Right lobe of liver (tissue), 6 donors: ENCODE measurements around the gene STEAP1B. TPM values are rescaled to one million over a fixed set of nuclear protein-coding genes. Genes with fewer than 3 reads are reported as not detected.

Experiments used
- ATAC-seq, 4 donors: fragments of 200-7000 bp; cut with Tn5 transposase; one replicate each; pipeline ENCODE4 v1.9.1; 2020; ENCODE audit warnings: mild to moderate bottlenecking in 4 of 4, moderate library complexity in 4 of 4
- DNase-seq, 3 donors: peaks; one replicate each; pipeline ENCODE4 v3.0.0-alpha.2; 2020
- H3K27ac ChIP-seq, 3 donors: fragments of 200-600 bp; one replicate each; pipeline ENCODE4 v1.8.0; 2022
- H3K27me3 ChIP-seq, 2 donors: fragments of 200-600 bp; one replicate each; pipeline ENCODE4 v1.8.0; 2022
- H3K36me3 ChIP-seq, 4 donors: fragments of 200-600 bp; sonication (generic) in 1 of 4; one replicate each; pipeline versions ENCODE4 v1.5.1 to v1.8.0; 2017 to 2022; ENCODE audit warnings: control low read depth in 1 of 4
- H3K4me1 ChIP-seq, 4 donors: fragments of 200-600 bp; sonication (generic) in 1 of 4; one replicate each; pipeline versions ENCODE4 v1.5.1 to v1.8.0; 2017 to 2022; ENCODE audit warnings: control low read depth in 1 of 4
- H3K4me3 ChIP-seq, 3 donors: fragments of 200-600 bp; one replicate each; pipeline ENCODE4 v1.8.0; 2022
- H3K9me3 ChIP-seq, 4 donors: fragments of 200-600 bp; sonication (generic) in 1 of 4; one replicate each; pipeline versions ENCODE4 v1.5.1 to v1.8.0; 2017 to 2022; ENCODE audit warnings: control low read depth in 1 of 4
- CTCF ChIP-seq, 4 donors: fragments of 200-600 bp in 3 of 4; fragments of 450-650 bp in 1 of 4; IDR thresholded peaks; one replicate each; pipeline versions ENCODE4 v1.5.1 to v1.8.0; 2016 to 2022; ENCODE audit warnings: antibody characterized with exemption in 4 of 4, mild to moderate bottlenecking in 2 of 4
- POLR2A ChIP-seq: fragments of 450-650 bp; IDR thresholded peaks from one replicate; pipeline ENCODE4 v1.6.1; 2017; ENCODE audit warnings: antibody characterized with exemption, mild to moderate bottlenecking
- WGBS: methylation state at CpG from one replicate; pipeline ENCODE4 v1.1.6; 2018; ENCODE audit warnings: low coverage, low lambda C conversion rate; ENCODE audit not compliant: insufficient coverage; ENCODE audit errors: missing lambda C conversion rate; 5-methylcytosine and 5-hydroxymethylcytosine counted together
- intact Hi-C, 2 donors: fragments of 100-400 bp; cut with DNase I; formaldehyde crosslinking; loops; one replicate each; pipeline versions ENCODE4 v1.11.2 to v1.14.1; 2022
- total RNA-seq, 6 experiments: library from RNA; depleted of rRNA in 2 of 6; stranded (reverse); fragments of >200 nt in 2 of 6; fragmentation: NEBNext Ultra II Directional in 3 of 6; extraction: Animal tissue kit (Norgen Biotek cat#: 25700) in 3 of 6; gene quantifications; one replicate each; pipeline versions ENCODE4 v1.1.0 to v1.2.4, GENCODE V29; 2016 to 2023
- donor health status: DM: no; HTN: yes; CAD: no.
- donor health status: DM: no; HTN: no; CAD: no.
- donor health status: DM: no; HTN: no; CAD: no.
- donor health status: DM: no; HTN: yes; CAD: no.
- donor health status: DM: no; HTN: yes; CAD: no.

STEAP1B gene
- total RNA-seq, 6 experiments from 2014 or later: 0.25 to 0.60 TPM; not detected in 4

- no peak for TF ChIP-seq CTCF (IDR thresholded peaks at IDR 0.05)
- no peak for TF ChIP-seq POLR2A
- H3K27ac ChIP-seq: no peak overlapping the region
These were observed 98.9 kb downstream of the STEAP1B start for GRCh38 chr7:22400936-22401553.

GRCh38 chr7:22400150-22400814, 99.7 kb downstream of the STEAP1B start:
- Histone ChIP-seq H3K4me3 (no peak overlapping the region), H3K9me3 (no peaks in the 10 kb centered on the region), H3K27ac (no peak overlapping the region), H3K27me3 (no peaks in the 10 kb centered on the region), H3K4me1 (no peaks in the 10 kb centered on the region), H3K36me3 (no peaks in the 10 kb centered on the region)
- DNase-seq (no peak), ATAC-seq (no peak)
- WGBS: 65% methylated on average over 9 of the region's 10 CpGs
- intact Hi-C loops: no loop called here
- TF ChIP-seq POLR2A (no peak), CTCF (IDR thresholded peaks at IDR 0.05) (no peak)

More at GRCh38 chr7:22400936-22401553, 98.9 kb downstream of the STEAP1B start:
- ATAC-seq (no peak), DNase-seq (no peak)
- 76% methylated on average over 3 of the region's 3 CpGs for WGBS
- H3K4me1 ChIP-seq: no peaks in the 10 kb centered on the region
- intact Hi-C loops: no loop called here
- no peaks in the 10 kb centered on the region for H3K27me3 ChIP-seq
- no peak overlapping the region for H3K4me3 ChIP-seq
- no peaks in the 10 kb centered on the region for H3K36me3 ChIP-seq
- H3K9me3 ChIP-seq: no peaks in the 10 kb centered on the region

GRCh38 chr7:22399546-22399945, 100.4 kb downstream of the STEAP1B start:
- Histone ChIP-seq H3K27me3 (no peaks in the 10 kb centered on the region), H3K4me1 (no peaks in the 10 kb centered on the region), H3K36me3 (no peaks in the 10 kb centered on the region), H3K4me3 (no peak overlapping the region), H3K27ac (no peak overlapping the region), H3K9me3 (no peaks in the 10 kb centered on the region)
- intact Hi-C loops: no loop called here
- DNase-seq (no peak), ATAC-seq (peak in 1 of 4 donors; percentile 24)
- TF ChIP-seq CTCF (IDR thresholded peaks at IDR 0.05) (no peak), POLR2A (no peak)
- 17% methylated on average over 2 of the region's 2 CpGs for WGBS

GRCh38 chr7:22399091-22399490, 100.9 kb downstream of the STEAP1B start:
- DNase-seq: no peak
- H3K9me3 ChIP-seq: no peaks in the 10 kb centered on the region
- no peaks in the 10 kb centered on the region for H3K27me3 ChIP-seq
- no peak for ATAC-seq
- no peaks in the 10 kb centered on the region for H3K36me3 ChIP-seq
- H3K4me1 ChIP-seq: no peaks in the 10 kb centered on the region
- TF ChIP-seq CTCF (IDR thresholded peaks at IDR 0.05): no peak
- TF ChIP-seq POLR2A: no peak
- intact Hi-C loops: no loop called here
- H3K27ac ChIP-seq: no peak overlapping the region
- no peak overlapping the region for H3K4me3 ChIP-seq
